ENCODE measurements around the gene NEUROG1. TPM values are rescaled to one million over a fixed set of nuclear protein-coding genes. Genes with fewer than 3 reads are reported as not detected.

Gene NEUROG1
- total and polyA plus RNA-seq, 2 of the 13 experiments (the other 11 are each of a cell fraction or from before 2014, with no cell fraction given): not detected

GRCh38 chr5:135502836-135503520 lies 32.8 kb downstream of the NEUROG1 start:
- no peak overlapping the region for H2AFZ ChIP-seq (ENCODE audit: low read length)
- no peaks in the 10 kb centered on the region for H3K36me3 ChIP-seq (replicated peaks in 1 of 2; ENCODE audit: control insufficient read depth in 1 of 2, insufficient read depth in 2 of 2, low read length in 2 of 2)
- no TSS peak for BruUV-seq (replicated peaks)
- H3K27ac ChIP-seq (ENCODE audit: extremely low read length, insufficient read depth, low read length): no peak overlapping the region
- H3K4me2 ChIP-seq (ENCODE audit: low read depth, low read length): no peak overlapping the region
- no peaks in the 10 kb centered on the region for H3K4me1 ChIP-seq (ENCODE audit: insufficient read depth, low read length)
- H3K27me3 ChIP-seq (ENCODE audit: control insufficient read depth in 1 of 2, insufficient read depth in 2 of 2, low read length in 2 of 2): peaks cover 0 to 18% of the 10 kb centered on the region in 2 experiments; a peak in 3 of 5 replicates
- CTCF ChIA-PET (ENCODE audit: low intra/inter-chr PET ratio, low total read pairs): no interaction called here
- H3K4me3 ChIP-seq (replicated peaks in 1 of 3; ENCODE audit: insufficient read depth in 1 of 3, low read depth in 2 of 3, low read length in 3 of 3): no peak overlapping the region
- H3K79me2 ChIP-seq (ENCODE audit: insufficient read depth, low read length): no peaks in the 10 kb centered on the region
- ATAC-seq: no peak
- no peak overlapping the region for H3K9ac ChIP-seq (ENCODE audit: insufficient read depth, low read depth, low read length)
- POLR2A ChIA-PET: no interaction called here
- WGBS (ENCODE audit: low lambda C conversion rate): 25% methylated on average over 8 of the region's 8 CpGs
- intact Hi-C loops (cut with micrococcal nuclease; ENCODE audit: unreplicated experiment) (no loop called here), in situ Hi-C loops (cut with HindIII; ENCODE audit: extremely low pct_ligation_motif_present, low pct_unique_long_range_greater_than_20kb) (no loop called here)
- DNase-seq (ENCODE audit: low spot score): no peak
- no peaks in the 10 kb centered on the region for H4K20me1 ChIP-seq (ENCODE audit: insufficient read depth, low read length)
- no peaks in the 10 kb centered on the region for H3K9me3 ChIP-seq (ENCODE audit: low read length)
- TF ChIP-seq POGZ (CRISPR knock-in tag; IDR thresholded peaks at IDR 0.05) (no peak), EHMT2 (IDR thresholded peaks at IDR 0.05; ENCODE audit: borderline replicate concordance, low read depth, low read length) (no peak), ERF (CRISPR knock-in tag; IDR thresholded peaks at IDR 0.05) (no peak), KDM3A (CRISPR knock-in tag; IDR thresholded peaks at IDR 0.05; ENCODE audit: low read depth) (no peak), NR2F6 (IDR thresholded peaks at IDR 0.05) (no peak), NR2F6 (CRISPR knock-in tag; IDR thresholded peaks at IDR 0.05) (no peak), HOMEZ (CRISPR knock-in tag; IDR thresholded peaks at IDR 0.05; ENCODE audit: low read depth) (no peak), ZNF335 (CRISPR knock-in tag; IDR thresholded peaks at IDR 0.05) (no peak), ZFP41 (CRISPR knock-in tag; IDR thresholded peaks at IDR 0.05; ENCODE audit: borderline replicate concordance) (no peak)
- no peak for FAIRE-seq
